T-helper 22 cell (primary cell): ENCODE measurements around the gene TTC24.
"Not testable (repeated sequence)": the region's sequence is repeated elsewhere in the genome, so short reads cannot be mapped to it uniquely, and the experiment has no call there.

ENCODE experiments used
- DNase-seq: peaks from one replicate; pipeline ENCODE4 v3.0.0-alpha.2; 2020; ENCODE audit warnings: low read depth

The TTC24 gene

GRCh38 chr1:156587927-156588326 lies 8.4 kb downstream of the TTC24 start:
- DNase-seq, result not testable (repeated sequence)

DNA sequence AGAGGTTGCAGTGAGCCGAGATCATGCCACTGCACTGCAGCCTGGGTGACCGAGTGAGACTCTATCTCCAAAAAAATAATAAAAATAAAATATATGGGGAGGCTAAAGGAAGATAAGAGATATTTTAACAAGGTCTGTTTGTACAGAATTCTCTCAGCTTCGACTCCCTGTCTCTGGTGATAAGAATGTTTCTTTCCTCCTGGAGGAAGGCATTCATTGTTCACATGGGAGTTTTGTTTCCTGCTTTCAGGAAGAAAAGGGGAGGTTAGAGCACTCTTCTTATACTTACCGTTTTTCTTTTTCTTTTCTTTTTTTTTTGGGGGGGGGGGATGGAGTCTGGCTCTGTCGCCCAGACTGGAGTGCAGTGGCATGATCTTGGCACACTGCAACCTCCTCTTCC lies 10.0 kb downstream of the TTC24 start:
- DNase-seq, result no peak

- DNase-seq, result no peak
Measured at GRCh38 chr1:156590326-156591180, 11.0 kb downstream of the TTC24 start.

DNA sequence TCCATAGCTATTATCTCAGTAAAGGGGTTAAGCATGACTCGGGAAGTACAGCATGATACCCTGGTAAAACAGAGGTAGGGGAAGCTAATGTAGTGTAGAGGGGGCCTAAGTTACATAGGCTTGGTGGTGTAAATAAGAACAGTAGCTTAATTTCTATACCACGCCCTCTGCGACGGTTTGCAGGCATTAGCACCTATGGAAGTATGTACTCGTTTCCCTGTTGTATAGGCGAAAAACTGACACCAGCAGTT lies 11.6 kb downstream of the TTC24 start:
- DNase-seq, result no peak

DNA sequence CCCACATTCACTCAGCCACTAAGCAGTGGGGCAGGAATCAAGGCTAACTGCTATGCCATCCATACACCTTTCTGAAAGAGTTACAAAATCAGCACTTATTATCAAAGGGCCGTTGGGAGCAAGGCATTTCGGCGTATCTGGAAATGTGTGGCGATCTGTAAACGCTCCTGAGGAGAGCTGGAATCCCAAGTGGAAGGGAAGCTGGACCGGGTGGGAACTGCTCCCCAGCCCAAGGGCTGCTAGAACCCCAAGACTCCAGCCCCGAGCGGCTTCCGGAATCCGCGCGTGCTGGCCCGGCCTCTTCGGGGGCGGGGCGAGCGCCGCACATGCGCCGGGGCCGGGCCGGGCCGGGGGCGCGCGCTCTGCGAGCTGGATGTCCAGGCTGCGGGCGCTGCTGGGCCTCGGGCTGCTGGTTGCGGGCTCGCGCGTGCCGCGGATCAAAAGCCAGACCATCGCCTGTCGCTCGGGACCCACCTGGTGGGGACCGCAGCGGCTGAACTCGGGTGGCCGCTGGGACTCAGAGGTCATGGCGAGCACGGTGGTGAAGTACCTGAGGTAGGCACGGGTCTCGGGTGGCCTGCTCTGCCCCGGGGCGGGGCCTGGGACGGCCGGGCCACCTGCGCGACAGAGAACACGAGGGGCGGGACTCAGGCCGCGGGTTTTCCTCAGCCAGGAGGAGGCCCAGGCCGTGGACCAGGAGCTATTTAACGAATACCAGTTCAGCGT lies 12.1 kb downstream of the TTC24 start, which contains the start of gene NAXE:
TSS of gene NAXE (plus strand) at position 345 of the 726 bp plus-strand sequence. CDS start at position 374, 29 bp downstream.
- DNase-seq, result peak; percentile 50

DNA sequence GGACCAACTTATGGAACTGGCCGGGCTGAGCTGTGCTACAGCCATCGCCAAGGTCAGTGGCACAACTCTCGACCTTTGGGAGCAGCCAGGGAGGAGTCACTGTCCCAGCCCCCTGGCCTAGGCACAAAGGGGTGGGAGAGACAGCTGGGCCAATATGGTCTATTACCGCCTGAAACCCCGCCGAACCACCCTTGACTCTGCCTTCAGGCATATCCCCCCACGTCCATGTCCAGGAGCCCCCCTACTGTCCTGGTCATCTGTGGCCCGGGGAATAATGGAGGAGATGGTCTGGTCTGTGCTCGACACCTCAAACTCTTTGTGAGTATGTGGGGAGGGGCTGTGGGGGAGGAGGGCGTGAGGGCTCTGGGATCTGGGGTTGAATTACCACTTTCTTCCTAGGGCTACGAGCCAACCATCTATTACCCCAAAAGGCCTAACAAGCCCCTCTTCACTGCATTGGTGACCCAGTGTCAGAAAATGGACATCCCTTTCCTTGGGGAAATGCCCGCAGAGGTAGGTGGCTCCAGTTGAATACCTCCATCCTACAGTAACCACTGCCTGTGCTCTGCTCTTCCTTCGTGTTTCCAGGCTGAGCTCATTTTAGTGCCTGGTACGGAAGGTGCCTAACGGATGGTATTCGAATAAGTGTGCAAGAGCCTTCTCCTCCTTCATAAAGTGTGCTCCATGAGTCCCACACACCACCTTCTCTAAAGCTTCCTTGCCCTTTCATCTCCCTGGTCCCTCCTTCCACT lies 12.8 kb downstream of the TTC24 start:
- no peak for DNase-seq

DNA sequence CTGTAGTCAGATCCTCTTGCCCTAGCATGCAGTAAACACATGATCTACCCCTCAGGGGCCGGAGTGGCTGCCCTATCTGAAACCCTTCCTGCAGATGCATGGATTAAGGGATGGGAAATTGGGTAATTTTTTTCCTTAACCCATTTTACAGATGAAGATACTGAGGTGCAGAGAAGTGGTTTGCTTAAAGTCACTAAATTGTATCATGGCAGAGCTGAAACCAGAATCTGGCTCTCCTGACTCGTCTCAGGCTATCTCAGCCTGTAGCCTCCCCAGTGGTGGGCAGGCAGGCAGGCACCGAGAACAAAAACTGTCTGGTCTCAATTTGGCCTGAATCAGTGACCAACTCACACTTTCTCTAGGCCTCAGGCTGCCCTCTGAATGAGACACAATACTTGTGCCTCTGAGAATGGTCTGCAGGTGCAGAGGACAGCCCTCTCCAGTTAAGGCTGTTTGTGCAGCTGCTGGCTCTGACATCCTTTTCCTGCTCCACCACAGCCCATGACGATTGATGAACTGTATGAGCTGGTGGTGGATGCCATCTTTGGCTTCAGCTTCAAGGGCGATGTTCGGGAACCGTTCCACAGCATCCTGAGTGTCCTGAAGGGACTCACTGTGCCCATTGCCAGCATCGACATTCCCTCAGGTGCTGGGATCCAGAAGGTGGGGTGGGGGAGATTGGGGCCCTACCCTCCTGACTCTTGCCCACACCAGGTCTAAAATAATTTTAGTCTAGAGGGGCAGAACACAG lies 13.6 kb downstream of the TTC24 start:
- DNase-seq, result no peak

DNA sequence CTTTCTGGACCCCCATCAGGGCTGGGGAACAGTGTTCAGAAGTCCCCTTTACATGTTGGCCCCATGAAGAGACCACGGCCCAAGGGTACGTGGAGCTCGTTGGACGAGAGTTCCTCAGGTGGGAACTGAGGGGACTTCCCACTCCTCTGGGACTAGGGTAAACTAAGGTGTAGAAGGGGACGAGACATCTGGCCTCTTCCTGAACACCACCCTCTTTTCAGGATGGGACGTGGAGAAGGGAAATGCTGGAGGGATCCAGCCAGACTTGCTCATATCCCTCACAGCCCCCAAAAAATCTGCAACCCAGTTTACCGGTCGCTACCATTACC lies 14.1 kb downstream of the TTC24 start:
- no peak for DNase-seq

DNA sequence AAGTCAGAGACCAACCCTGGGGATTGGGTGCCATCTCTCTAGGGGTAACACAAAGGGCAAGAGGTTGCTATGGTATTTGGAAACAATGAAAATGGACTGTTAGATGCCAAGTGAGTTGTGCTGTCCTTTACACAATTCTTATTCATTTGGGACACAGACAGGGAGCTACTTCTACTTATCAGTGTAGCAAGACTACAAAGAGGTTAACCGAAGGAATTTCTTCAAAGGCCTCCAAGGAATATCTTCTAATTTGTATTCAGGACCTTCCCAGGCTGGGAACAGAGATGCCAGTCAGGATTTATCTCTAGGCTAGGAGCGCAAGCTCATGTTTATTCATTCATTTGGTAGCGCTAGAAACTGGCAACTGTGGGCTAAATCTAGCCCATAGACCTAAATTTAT lies 14.7 kb downstream of the TTC24 start:
- DNase-seq, result no peak

GRCh38 chr1:156595016-156595415 lies 15.5 kb downstream of the TTC24 start:
- no peak for DNase-seq

GRCh38 chr1:156596426-156596825 lies 16.9 kb downstream of the TTC24 start:
- no peak for DNase-seq

GRCh38 chr1:156598125-156598524 lies 18.6 kb downstream of the TTC24 start:
- DNase-seq, result no peak

- DNase-seq, result no peak
Measured at GRCh38 chr1:156598731-156599432, 19.4 kb downstream of the TTC24 start.

DNA sequence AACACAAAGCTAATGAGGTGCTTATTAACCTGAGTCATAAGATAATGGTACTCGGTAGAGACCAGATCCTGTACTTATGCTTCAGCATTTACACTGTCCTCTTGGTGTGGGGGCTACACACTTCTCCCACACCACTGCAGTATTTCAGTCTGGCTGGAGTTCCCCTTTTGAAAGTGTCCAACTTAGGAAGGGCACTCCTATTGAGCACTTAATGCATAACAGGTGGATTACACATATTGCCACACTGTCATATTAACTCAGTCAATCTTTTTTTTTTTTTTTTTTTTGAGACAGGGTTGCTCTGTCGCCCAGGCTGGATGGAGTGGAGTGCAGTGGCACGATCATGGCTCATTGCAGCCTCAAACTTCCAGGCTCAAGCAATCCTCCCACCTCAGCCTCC lies 20.3 kb downstream of the TTC24 start:
- no peak for DNase-seq

DNA sequence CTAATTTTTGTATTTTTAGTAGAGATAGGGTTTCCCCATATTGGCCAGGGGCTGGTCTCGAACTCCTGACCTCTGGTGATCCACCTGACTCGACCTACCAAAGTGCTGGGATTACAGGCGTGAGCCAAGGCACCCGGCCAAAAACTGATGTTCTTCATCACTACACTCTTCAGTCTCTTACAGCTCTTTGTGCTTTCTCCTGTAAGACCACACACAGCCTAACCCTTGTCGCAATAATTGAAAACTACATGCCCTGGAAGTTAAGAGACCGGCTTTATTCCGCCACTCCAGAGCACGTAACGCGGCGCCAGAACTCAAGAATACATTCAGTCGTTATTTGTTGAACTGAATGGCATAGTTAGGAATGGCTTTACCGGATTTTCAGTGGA lies 21.2 kb downstream of the TTC24 start:
- no peak for DNase-seq

GRCh38 chr1:156601122-156601830 lies 21.8 kb downstream of the TTC24 start, which contains the start of gene GPATCH4:
GPATCH4 (minus strand) TSS chr1:156601479.
- peak; percentile 62 for DNase-seq

DNA sequence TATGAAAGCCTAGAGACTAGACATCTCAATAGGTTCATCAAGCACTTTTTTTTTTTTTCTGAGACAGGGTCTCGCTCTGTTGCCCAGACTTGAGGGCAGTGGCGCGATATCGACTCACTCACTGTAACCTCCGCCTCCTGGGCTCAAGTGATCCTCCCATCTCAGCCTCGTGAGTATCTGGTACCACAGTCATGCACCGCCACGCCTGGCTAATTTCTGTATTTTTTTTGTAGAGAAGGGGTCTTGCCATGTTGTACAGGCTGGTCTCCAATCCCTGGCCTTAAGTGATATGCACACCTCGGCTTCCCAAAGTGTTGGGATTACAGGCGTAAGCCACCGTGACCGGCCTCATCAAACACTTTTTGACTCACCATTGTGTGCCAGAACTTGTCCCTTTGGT lies 22.4 kb downstream of the TTC24 start:
- DNase-seq, result no peak

- DNase-seq, result no peak
Measured at GRCh38 chr1:156602557-156602993, 23.1 kb downstream of the TTC24 start.

GRCh38 chr1:156607344-156607743 lies 27.8 kb downstream of the TTC24 start:
- DNase-seq, result not testable (repeated sequence)

DNA sequence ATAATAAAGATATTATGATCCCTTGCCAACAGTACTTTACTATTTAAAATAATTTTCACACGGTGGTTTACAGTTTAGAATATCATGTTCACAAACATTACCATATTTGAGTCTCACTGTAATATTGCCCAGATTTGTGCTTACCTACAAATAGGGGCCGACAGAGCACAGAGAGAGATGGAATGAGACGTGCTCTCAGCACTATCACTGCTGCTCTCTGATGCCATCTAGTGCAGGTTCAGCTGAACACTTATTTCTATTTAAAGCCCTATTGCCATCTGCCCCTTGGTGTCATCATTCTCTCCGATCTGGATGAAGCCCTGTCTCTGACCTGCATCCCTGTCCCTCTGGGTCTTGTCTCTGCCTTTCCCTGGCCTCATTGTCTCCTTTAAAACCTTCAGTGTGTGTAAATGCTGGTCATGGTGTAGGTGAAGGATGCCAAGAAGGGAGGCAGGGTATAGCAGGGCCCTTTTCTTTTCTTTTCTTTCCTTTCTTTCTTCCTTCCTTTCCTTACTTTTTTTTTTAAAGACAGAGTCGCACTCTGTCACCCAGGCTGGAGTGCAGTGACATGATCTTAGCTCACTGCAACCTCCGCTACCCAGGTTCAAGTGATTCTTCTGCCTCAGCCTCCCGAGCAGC lies 28.6 kb downstream of the TTC24 start:
- DNase-seq, result peak; percentile 32
